Measurements from ENCODE around the gene CAMKMT.

DNA sequence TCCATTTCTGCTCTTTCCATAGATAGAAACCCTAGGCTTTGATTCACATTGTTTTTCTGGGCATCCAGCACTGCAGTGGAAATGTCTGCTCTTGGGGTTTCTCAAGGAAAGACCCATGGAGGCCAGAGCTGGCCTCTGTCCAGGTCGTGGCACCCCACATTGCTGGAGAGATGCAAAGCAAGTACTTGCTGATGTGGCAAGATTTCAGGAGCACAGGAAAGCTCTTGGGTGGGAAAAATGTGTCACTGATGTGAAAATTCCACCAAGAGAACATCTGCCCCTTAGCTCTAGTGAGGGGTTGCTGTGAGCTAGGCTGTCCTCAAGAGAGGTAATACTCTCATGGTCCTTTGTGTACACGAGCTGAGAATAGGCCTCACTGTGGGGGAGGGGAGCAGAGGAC is 423.7 kb downstream of the CAMKMT start:
- TF ChIP-seq ZNF114 (CRISPR knock-in tag; IDR thresholded peaks at IDR 0.05) (no peak), EZH2phosphoT487 (IDR thresholded peaks at IDR 0.05; ENCODE audit: unreplicated experiment) (no peak)
- TF ChIP-seq, protein P1, sequence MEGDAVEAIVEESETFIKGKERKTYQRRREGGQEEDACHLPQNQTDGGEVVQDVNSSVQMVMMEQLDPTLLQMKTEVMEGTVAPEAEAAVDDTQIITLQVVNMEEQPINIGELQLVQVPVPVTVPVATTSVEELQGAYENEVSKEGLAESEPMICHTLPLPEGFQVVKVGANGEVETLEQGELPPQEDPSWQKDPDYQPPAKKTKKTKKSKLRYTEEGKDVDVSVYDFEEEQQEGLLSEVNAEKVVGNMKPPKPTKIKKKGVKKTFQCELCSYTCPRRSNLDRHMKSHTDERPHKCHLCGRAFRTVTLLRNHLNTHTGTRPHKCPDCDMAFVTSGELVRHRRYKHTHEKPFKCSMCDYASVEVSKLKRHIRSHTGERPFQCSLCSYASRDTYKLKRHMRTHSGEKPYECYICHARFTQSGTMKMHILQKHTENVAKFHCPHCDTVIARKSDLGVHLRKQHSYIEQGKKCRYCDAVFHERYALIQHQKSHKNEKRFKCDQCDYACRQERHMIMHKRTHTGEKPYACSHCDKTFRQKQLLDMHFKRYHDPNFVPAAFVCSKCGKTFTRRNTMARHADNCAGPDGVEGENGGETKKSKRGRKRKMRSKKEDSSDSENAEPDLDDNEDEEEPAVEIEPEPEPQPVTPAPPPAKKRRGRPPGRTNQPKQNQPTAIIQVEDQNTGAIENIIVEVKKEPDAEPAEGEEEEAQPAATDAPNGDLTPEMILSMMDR (conservative IDR thresholded peaks at IDR 0.05; ENCODE audit: low read depth in 2 of 2), result no peak
- TF ChIP-seq, protein P2, sequence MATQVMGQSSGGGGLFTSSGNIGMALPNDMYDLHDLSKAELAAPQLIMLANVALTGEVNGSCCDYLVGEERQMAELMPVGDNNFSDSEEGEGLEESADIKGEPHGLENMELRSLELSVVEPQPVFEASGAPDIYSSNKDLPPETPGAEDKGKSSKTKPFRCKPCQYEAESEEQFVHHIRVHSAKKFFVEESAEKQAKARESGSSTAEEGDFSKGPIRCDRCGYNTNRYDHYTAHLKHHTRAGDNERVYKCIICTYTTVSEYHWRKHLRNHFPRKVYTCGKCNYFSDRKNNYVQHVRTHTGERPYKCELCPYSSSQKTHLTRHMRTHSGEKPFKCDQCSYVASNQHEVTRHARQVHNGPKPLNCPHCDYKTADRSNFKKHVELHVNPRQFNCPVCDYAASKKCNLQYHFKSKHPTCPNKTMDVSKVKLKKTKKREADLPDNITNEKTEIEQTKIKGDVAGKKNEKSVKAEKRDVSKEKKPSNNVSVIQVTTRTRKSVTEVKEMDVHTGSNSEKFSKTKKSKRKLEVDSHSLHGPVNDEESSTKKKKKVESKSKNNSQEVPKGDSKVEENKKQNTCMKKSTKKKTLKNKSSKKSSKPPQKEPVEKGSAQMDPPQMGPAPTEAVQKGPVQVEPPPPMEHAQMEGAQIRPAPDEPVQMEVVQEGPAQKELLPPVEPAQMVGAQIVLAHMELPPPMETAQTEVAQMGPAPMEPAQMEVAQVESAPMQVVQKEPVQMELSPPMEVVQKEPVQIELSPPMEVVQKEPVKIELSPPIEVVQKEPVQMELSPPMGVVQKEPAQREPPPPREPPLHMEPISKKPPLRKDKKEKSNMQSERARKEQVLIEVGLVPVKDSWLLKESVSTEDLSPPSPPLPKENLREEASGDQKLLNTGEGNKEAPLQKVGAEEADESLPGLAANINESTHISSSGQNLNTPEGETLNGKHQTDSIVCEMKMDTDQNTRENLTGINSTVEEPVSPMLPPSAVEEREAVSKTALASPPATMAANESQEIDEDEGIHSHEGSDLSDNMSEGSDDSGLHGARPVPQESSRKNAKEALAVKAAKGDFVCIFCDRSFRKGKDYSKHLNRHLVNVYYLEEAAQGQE (IDR thresholded peaks at IDR 0.05; ENCODE audit: unreplicated experiment), result no peak

All from GM23338 (cell line).